Ectodermal cell (in vitro differentiated cells): ENCODE results near the gene AFF1.
"Not testable (repeated sequence)": the region's sequence is repeated elsewhere in the genome, so short reads cannot be mapped to it uniquely, and the experiment has no call there.

Source experiments
- H3K27ac ChIP-seq: 2 replicates; pipeline ENCODE4 v1.7.0; 2013; ENCODE audit warnings: mild to moderate bottlenecking, low read depth, low read length; ENCODE audit not compliant: insufficient read depth, poor library complexity, severe bottlenecking
- H3K27me3 ChIP-seq: 2 replicates; pipeline ENCODE4 v1.7.0; 2013; ENCODE audit warnings: mild to moderate bottlenecking, low read length; ENCODE audit not compliant: insufficient read depth, control insufficient read depth, poor library complexity, severe bottlenecking
- H3K36me3 ChIP-seq: one replicate; pipeline ENCODE4 v1.7.0; 2013; ENCODE audit warnings: low read length; ENCODE audit not compliant: control insufficient read depth, insufficient read depth
- H3K4me1 ChIP-seq: one replicate; pipeline ENCODE4 v1.7.0; 2013; ENCODE audit warnings: low read length; ENCODE audit not compliant: control insufficient read depth, insufficient read depth
- H3K4me3 ChIP-seq: 2 replicates; pipeline ENCODE4 v1.7.0; 2013; ENCODE audit warnings: low read depth, low read length, control low read depth; ENCODE audit not compliant: insufficient read depth
- H3K9me3 ChIP-seq: 2 replicates; pipeline ENCODE4 v1.7.0; 2013; ENCODE audit warnings: mild to moderate bottlenecking, low read length, moderate library complexity; ENCODE audit not compliant: control insufficient read depth
- WGBS, 2 experiments: methylation state at CpG; one replicate each; pipeline ENCODE4 v1.1.7; 2013; ENCODE audit warnings: missing lambda C conversion rate in 2 of 2; 5-methylcytosine and 5-hydroxymethylcytosine counted together

Gene AFF1

DNA sequence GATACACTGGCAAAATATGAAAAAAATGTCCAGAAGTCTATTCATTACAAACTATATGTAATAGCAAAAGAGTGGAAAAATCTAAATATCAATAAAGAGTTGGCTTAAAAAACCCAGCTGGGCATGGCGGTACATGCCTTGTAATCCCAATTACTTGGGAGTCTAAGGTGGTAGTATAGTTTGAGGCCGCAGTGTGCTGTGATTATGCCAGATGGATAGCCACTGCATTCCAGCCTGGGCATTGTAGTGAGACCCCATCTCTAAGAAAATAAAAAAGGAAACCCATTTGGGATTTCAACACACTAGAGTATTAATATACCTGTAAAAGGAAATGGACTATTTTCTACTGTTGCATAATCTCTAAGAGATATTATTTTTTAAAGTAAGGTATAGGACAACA lies 45.4 kb downstream of the AFF1 start:
- WGBS, 2 experiments: 92% methylated on average over 2 of the region's 2 CpGs
- H3K4me1 ChIP-seq: no peaks in the 10 kb centered on the region
- H3K27me3 ChIP-seq: no peaks in the 10 kb centered on the region
- no peak overlapping the region for H3K4me3 ChIP-seq
- no peaks in the 10 kb centered on the region for H3K9me3 ChIP-seq
- H3K27ac ChIP-seq: no peak overlapping the region
- H3K36me3 ChIP-seq: no peaks in the 10 kb centered on the region

DNA sequence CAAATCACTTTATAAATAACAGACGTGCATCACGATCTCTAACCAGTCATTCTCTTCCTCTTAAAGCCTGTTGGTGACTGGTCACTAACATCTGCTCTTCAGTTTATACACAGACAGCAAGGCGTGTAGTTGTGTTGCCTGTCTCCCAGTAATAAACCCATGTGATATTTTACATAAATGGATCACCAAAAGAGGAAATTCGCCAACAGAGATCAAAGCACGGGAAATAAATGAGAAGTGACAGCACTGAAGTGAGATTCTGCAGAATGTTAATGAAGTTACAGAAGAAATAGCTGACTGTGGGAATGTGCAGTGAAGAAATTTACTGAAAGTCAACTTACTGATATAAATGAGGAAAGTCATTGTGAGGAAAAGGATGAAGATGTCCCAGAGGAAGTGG lies 47.0 kb downstream of the AFF1 start:
- H3K4me1 ChIP-seq: no peaks in the 10 kb centered on the region
- no peaks in the 10 kb centered on the region for H3K27me3 ChIP-seq
- 93% methylated on average over 5 of the region's 5 CpGs for WGBS, 2 experiments
- no peaks in the 10 kb centered on the region for H3K36me3 ChIP-seq
- H3K27ac ChIP-seq: no peak overlapping the region
- no peak overlapping the region for H3K4me3 ChIP-seq
- no peaks in the 10 kb centered on the region for H3K9me3 ChIP-seq

DNA sequence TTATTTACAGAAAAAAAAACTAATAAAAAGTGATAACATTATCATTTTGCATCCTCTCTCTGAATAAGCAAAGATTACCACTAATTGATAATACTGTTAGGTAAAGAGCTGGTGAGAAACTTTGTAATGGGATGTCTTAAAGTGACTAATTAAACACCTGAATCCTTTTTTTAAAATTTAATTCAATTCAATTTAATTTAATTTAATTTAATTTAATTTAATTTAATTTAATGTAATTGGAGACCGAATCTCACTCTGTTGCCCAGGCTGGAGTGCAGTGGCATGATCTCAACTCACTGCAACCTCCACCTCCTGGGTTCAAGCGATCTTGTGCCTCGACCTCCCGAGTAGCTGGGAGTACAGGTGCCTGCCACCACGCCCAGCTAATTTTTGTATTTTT lies 51.0 kb downstream of the AFF1 start:
- not testable (repeated sequence) for H3K27ac ChIP-seq, H3K4me1 ChIP-seq, H3K27me3 ChIP-seq, H3K9me3 ChIP-seq, H3K36me3 ChIP-seq, H3K4me3 ChIP-seq
- WGBS, 2 experiments: 95 to 96% methylated on average over 5 of the region's 5 CpGs

DNA sequence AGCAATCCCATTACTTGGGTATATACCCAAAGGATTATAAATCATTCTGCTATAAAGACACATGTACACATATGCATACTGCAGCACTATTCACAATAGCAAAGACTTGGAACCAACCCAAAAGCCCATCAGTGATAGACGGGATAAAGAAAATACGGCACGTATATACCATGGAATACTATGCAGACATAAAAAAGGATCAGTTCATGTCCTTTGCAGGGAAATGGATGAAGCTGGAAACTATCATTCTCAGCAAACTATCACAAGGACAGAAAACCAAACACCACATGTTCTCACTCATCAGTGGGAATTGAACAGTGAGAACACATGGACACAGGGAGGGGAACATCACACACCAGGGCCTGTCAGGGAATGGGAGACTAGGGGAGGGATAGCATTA lies 54.8 kb downstream of the AFF1 start:
- H3K27ac ChIP-seq, H3K4me3 ChIP-seq, H3K9me3 ChIP-seq, H3K4me1 ChIP-seq, H3K27me3 ChIP-seq, H3K36me3 ChIP-seq: not testable (repeated sequence)
- 93 to 98% methylated on average over 3 of the region's 3 CpGs for WGBS, 2 experiments

DNA sequence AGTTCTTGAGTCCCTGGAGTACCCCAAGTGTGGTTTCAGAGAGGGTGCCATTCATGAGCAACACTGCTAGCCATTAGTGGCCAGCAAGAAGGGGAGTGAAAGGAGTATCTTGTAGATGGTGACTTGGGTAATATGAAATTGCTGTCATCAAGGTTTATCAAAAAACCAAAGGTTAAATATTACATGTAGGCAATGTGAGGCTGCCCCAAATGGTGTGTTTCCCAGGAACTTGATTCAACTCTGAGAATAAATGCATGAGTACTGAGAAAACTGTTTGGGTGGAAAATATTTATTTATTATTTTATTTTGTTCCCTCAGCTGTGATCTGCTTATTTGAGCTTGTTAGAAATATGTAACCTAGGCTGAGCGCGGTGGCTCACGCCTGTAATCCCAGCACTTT lies 55.7 kb downstream of the AFF1 start:
- H3K27ac ChIP-seq: no peak overlapping the region
- WGBS, 2 experiments: 95 to 96% methylated on average over 3 of the region's 3 CpGs
- H3K9me3 ChIP-seq: no peaks in the 10 kb centered on the region
- peaks cover 8% of the 10 kb centered on the region for H3K36me3 ChIP-seq
- H3K4me3 ChIP-seq: no peak overlapping the region
- no peaks in the 10 kb centered on the region for H3K4me1 ChIP-seq
- H3K27me3 ChIP-seq: no peaks in the 10 kb centered on the region

DNA sequence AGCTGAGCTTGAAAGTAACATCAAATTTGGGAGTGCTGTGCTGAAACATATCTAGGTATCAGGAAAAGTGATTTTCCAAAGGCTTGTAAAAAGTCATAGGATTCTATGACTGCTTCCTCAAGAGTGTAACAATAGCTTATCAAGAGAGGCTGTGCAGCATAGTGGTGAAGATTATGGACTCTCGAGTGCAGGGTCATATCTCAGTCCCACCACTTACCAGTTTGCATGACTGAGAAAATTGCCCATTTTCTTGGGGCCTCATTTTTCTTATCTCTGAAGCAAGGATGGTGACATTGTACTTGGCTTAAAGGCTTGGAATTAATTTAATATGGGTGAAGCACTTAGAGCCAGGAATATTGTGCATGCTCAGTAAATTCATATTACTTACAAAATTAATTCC lies 57.2 kb downstream of the AFF1 start:
- H3K27me3 ChIP-seq: no peaks in the 10 kb centered on the region
- no peak overlapping the region for H3K27ac ChIP-seq
- H3K4me1 ChIP-seq: no peaks in the 10 kb centered on the region
- no peak overlapping the region for H3K4me3 ChIP-seq
- peaks cover 8% of the 10 kb centered on the region for H3K36me3 ChIP-seq
- WGBS, 2 experiments: 97 to 100% methylated on average over 1 of the region's 1 CpG
- H3K9me3 ChIP-seq: no peaks in the 10 kb centered on the region

DNA sequence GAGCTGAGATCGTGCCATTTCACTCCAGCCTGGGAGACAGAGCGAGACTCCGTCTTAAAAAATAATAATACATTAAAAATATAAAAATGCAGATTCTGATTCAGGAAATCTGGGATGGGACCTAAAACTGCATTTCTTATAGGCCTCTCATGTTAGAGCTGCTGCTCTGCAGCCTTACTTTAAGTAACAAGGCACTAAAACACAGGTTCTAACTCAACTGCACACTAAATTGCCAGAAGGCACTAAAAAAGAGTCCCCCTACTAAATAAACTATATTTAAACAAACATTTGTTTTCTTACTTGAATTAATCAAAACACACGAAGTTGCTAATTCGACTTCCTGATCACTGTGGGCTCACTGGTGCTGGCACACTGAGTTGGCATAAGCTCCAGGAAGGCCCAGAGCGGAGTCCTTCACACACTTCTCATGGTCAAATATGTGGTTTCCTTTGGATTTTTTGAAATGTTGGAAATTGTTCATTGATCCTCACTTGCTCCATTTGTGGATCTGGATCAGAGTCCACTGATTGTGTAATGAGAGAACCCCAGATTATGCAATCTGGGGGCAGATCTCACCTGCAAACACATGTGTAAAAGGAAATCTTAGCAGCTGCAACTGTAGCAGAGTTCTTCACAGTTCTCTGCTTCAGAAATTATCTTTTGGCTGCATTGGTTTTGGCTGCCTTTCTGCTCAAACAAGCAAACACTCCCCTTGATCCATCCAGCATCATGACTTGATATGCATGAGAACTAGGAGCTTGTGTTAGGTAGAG lies 59.3 kb downstream of the AFF1 start:
- no peaks in the 10 kb centered on the region for H3K36me3 ChIP-seq
- no peaks in the 10 kb centered on the region for H3K27me3 ChIP-seq
- no peak overlapping the region for H3K4me3 ChIP-seq
- H3K27ac ChIP-seq: no peak overlapping the region
- no peaks in the 10 kb centered on the region for H3K9me3 ChIP-seq
- no peaks in the 10 kb centered on the region for H3K4me1 ChIP-seq
- 96 to 99% methylated on average over 4 to 6 of the region's 6 CpGs for WGBS, 2 experiments

DNA sequence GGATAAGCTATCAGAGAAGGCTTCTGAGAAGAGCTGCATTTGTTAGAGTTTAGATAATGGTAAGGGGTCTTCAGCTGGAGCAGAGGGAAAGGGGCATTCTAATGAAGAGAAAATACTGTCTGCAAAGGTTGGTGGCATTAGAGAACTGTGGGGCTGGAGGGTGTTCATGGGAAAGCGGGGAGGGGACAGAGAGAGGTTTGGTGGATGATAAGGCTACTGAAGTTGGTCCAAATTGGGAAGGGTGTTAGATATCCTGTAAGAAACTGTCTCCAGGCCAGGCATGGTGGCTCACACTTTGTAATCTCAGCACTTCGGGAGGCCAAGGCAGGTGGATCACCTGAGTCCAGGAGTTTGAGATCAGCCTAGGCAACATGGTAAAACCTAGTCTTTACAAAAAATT lies 59.9 kb downstream of the AFF1 start:
- Histone ChIP-seq H3K4me3 (no peak overlapping the region), H3K36me3 (no peaks in the 10 kb centered on the region), H3K27me3 (no peaks in the 10 kb centered on the region), H3K4me1 (no peaks in the 10 kb centered on the region), H3K27ac (no peak overlapping the region), H3K9me3 (no peaks in the 10 kb centered on the region)
- 90 to 94% methylated on average over 2 of the region's 2 CpGs for WGBS, 2 experiments

DNA sequence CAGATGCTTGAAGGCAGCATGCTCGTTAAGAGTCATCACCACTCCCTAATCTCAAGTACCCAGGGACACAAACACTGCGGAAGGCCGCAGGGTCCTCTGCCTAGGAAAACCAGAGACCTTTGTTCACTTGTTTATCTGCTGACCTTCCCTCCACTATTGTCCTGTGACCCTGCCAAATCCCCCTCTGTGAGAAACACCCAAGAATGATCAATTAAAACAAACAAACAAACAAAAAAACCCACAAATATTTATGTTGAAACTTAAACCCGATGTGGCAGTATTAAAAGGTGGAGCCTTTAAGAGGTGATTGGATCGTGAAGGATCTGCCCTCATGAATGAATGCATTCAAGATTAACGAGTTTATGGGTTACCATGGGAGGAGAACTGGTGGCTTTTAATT lies 61.7 kb downstream of the AFF1 start:
- not testable (repeated sequence) for H3K4me3 ChIP-seq, H3K9me3 ChIP-seq, H3K27ac ChIP-seq, H3K4me1 ChIP-seq, H3K27me3 ChIP-seq, H3K36me3 ChIP-seq
- WGBS, 2 experiments: 88 to 92% methylated on average over 3 of the region's 6 CpGs

DNA sequence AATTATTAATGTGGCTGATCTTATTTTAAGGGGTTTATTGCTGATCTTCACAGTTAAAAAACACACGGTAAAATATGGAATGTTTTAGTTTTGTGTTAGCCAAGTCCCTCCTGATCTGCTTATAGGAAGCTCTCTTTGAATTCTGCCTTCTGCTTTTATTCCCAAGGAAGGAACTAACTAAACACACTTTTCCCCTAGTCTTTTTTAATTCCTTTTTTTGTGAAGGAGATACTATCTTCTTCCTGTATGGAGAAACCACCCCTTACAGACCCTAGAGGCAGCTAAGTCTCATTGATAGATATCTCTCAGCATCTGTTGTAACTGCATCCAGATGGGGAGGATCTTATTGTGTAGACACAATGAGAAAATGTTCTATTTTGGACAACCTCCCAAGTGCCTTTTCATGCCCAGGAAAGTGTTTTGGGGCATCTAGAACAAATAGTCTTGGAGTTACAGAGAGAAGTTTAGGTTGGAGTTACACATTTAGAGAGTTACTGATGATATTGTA lies 64.4 kb downstream of the AFF1 start:
- H3K4me1 ChIP-seq: peaks cover 6% of the 10 kb centered on the region
- no peak overlapping the region for H3K27ac ChIP-seq
- H3K36me3 ChIP-seq: no peaks in the 10 kb centered on the region
- no peaks in the 10 kb centered on the region for H3K9me3 ChIP-seq
- 94% methylated on average over 1 of the region's 1 CpG; no CpG with 5 or more reads in 1 of the 2 experiments for WGBS, 2 experiments
- H3K4me3 ChIP-seq: no peak overlapping the region
- H3K27me3 ChIP-seq: no peaks in the 10 kb centered on the region

DNA sequence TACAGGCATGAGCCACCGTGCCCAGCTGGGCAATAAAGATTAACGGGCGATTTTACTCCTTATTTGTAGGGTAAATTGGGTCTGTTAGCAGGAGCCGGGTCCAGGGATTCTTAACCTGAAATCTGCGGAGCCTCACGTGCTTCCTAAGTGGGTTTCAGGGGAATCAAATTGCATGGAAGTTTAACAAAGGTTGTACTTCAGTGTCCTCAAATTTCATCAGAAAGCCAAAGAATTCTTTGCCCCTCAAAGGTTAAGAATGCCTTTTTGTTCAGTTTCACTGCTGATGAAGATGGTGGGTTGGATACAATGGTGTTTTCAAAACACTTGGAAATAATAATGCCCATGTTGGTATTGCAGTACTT lies 67.9 kb downstream of the AFF1 start:
- Histone ChIP-seq H3K27ac (no peak overlapping the region), H3K36me3 (no peaks in the 10 kb centered on the region), H3K27me3 (no peaks in the 10 kb centered on the region), H3K4me1 (peaks cover 14% of the 10 kb centered on the region), H3K9me3 (no peaks in the 10 kb centered on the region), H3K4me3 (no peak overlapping the region)
- 69 to 76% methylated on average over 6 of the region's 6 CpGs for WGBS, 2 experiments
